ENCODE results near the gene ST6GALNAC2. TPM values are rescaled to one million over a fixed set of nuclear protein-coding genes. Genes with fewer than 3 reads are reported as not detected.
"Not testable (repeated sequence)": the region's sequence is repeated elsewhere in the genome, so short reads cannot be mapped to it uniquely, and the experiment has no call there.

ST6GALNAC2 gene
- total RNA-seq, 1 donor, result 0.81 TPM

GRCh38 chr17:76543482-76543825 is 42.2 kb downstream of the ST6GALNAC2 start:
- DNase-seq (ENCODE audit: low read depth in 2 of 3, low spot score in 2 of 3), result no peak

GRCh38 chr17:76542984-76543383 is 42.7 kb downstream of the ST6GALNAC2 start:
- no peak for DNase-seq (ENCODE audit: low read depth in 2 of 3, low spot score in 2 of 3)

- DNase-seq (ENCODE audit: low read depth in 2 of 3, low spot score in 2 of 3), result no peak
Observed at GRCh38 chr17:76542566-76542971, 43.1 kb downstream of the ST6GALNAC2 start.

- no peak for DNase-seq (ENCODE audit: low read depth in 2 of 3, low spot score in 2 of 3)
Observed at GRCh38 chr17:76541739-76542454, 43.8 kb downstream of the ST6GALNAC2 start.

- peak in 2 of 3 donors; percentile 84 to 90 for DNase-seq (ENCODE audit: low read depth in 2 of 3, low spot score in 2 of 3)
Observed at GRCh38 chr17:76540381-76541300, 45.0 kb downstream of the ST6GALNAC2 start.

GRCh38 chr17:76539631-76540271 is 45.9 kb downstream of the ST6GALNAC2 start, which contains the start of gene PRCD:
Gene PRCD (plus strand): TSS chr17:76540044. CDS start chr17:76540142, 98 bp downstream.
- DNase-seq (ENCODE audit: low read depth in 2 of 3, low spot score in 2 of 3), result peak in 1 of 3 donors; percentile 23

- no peak for DNase-seq (ENCODE audit: low read depth in 2 of 3, low spot score in 2 of 3)
Observed at GRCh38 chr17:76538941-76539570, 46.6 kb downstream of the ST6GALNAC2 start.

GRCh38 chr17:76538281-76538931 is 47.3 kb downstream of the ST6GALNAC2 start:
- DNase-seq (ENCODE audit: low read depth in 2 of 3, low spot score in 2 of 3), result peak in 1 of 3 donors; percentile 21

- peak in 1 of 3 donors; percentile 45 for DNase-seq (ENCODE audit: low read depth in 2 of 3, low spot score in 2 of 3)
Observed at GRCh38 chr17:76537578-76538280, 47.9 kb downstream of the ST6GALNAC2 start, which contains the start of gene CYGB. Gene CYGB (minus strand): TSS chr17:76537709. CDS start chr17:76537542, 167 bp downstream.

GRCh38 chr17:76537288-76537577 is 48.4 kb downstream of the ST6GALNAC2 start:
- DNase-seq (ENCODE audit: low read depth in 2 of 3, low spot score in 2 of 3), result no peak

GRCh38 chr17:76536511-76537287 is 49.0 kb downstream of the ST6GALNAC2 start:
- no peak for DNase-seq (ENCODE audit: low read depth in 2 of 3, low spot score in 2 of 3)

- DNase-seq (ENCODE audit: low read depth in 2 of 3, low spot score in 2 of 3), result no peak
Observed at GRCh38 chr17:76535788-76536510, 49.7 kb downstream of the ST6GALNAC2 start.

GRCh38 chr17:76534831-76535732 is 50.6 kb downstream of the ST6GALNAC2 start:
- no peak for DNase-seq (ENCODE audit: low read depth in 2 of 3, low spot score in 2 of 3)

- not testable (repeated sequence) for DNase-seq (ENCODE audit: low read depth in 2 of 3, low spot score in 2 of 3)
Observed at GRCh38 chr17:76533640-76534359, 51.9 kb downstream of the ST6GALNAC2 start.

GRCh38 chr17:76532072-76532651 is 53.5 kb downstream of the ST6GALNAC2 start:
- no peak for DNase-seq (ENCODE audit: low read depth in 2 of 3, low spot score in 2 of 3)

- no peak for DNase-seq (ENCODE audit: low read depth in 2 of 3, low spot score in 2 of 3)
Observed at GRCh38 chr17:76531486-76532038, 54.1 kb downstream of the ST6GALNAC2 start.
